Breast epithelium (tissue), 4 donors: ENCODE data around the gene SRPRB. TPM values are rescaled to one million over a fixed set of nuclear protein-coding genes. Genes with fewer than 3 reads are reported as not detected.

Experiments used
- DNase-seq, 2 donors: peaks; one replicate each; pipeline ENCODE4 v3.0.0-alpha.2; 2019; ENCODE audit warnings: low spot score in 2 of 2
- H3K27ac ChIP-seq, 2 donors: fragments of 200-600 bp; sonication (generic) in 1 of 2; one replicate each; pipeline ENCODE4 v1.5.1; 2016 to 2019; ENCODE audit warnings: mild to moderate bottlenecking in 1 of 2
- H3K27me3 ChIP-seq, 2 donors: fragments of 200-600 bp; sonication (generic) in 1 of 2; one replicate each; pipeline versions ENCODE4 v1.5.1 to v1.6.0; 2017 to 2019; ENCODE audit warnings: control low read depth in 1 of 2, mild to moderate bottlenecking in 1 of 2
- H3K36me3 ChIP-seq: fragments of 200-600 bp; one replicate; pipeline ENCODE4 v1.5.1; 2019
- H3K4me1 ChIP-seq, 2 donors: fragments of 200-600 bp; sonication (generic); one replicate each; pipeline ENCODE4 v1.5.1; 2016 to 2019; ENCODE audit warnings: control low read depth in 1 of 2
- H3K4me3 ChIP-seq, 3 donors: fragments of 200-600 bp; sonication (generic); 1 replicate in 2 of 3; 2 replicates in 1 of 3; pipeline ENCODE4 v1.5.1; 2016 to 2019; ENCODE audit warnings: mild to moderate bottlenecking in 3 of 3, moderate library complexity in 2 of 3
- H3K9me3 ChIP-seq, 2 donors: fragments of 200-600 bp; sonication (generic) in 1 of 2; one replicate each; pipeline ENCODE4 v1.5.1; 2016 to 2019; ENCODE audit warnings: control low read depth in 1 of 2
- POLR2A ChIP-seq: fragments of 450-650 bp; IDR thresholded peaks from one replicate; pipeline ENCODE4 v1.6.1; 2016; ENCODE audit warnings: antibody characterized with exemption, mild to moderate bottlenecking, moderate library complexity
- POLR2AphosphoS5 ChIP-seq, 3 donors: sonication (generic); formaldehyde crosslinking; IDR thresholded peaks; one replicate each; pipeline ENCODE4 v1.6.1; 2017; ENCODE audit warnings: antibody characterized with exemption in 3 of 3
- intact Hi-C: fragments of 100-400 bp; cut with DNase I; formaldehyde crosslinking; loops from one replicate; pipeline ENCODE4 v1.15.1; 2023; ENCODE audit warnings: low total_unique reads
- total RNA-seq, 3 donors: library from RNA; depleted of rRNA; stranded (reverse); fragments of >200 nt; gene quantifications; one replicate each; pipeline ENCODE4 v1.1.0, GENCODE V29; 2016
- TF ChIP-seq, protein P1 (sequence below), 3 donors: fragments of 450-650 bp; IDR thresholded peaks; one replicate each; pipeline ENCODE4 v1.5.1; 2016 to 2017; ENCODE audit warnings: antibody characterized with exemption in 3 of 3, mild to moderate bottlenecking in 3 of 3, moderate library complexity in 3 of 3

The SRPRB gene
- total RNA-seq, 3 donors from 2014 or later, result 17.1 to 35.1 (median 28.4) TPM

DNA sequence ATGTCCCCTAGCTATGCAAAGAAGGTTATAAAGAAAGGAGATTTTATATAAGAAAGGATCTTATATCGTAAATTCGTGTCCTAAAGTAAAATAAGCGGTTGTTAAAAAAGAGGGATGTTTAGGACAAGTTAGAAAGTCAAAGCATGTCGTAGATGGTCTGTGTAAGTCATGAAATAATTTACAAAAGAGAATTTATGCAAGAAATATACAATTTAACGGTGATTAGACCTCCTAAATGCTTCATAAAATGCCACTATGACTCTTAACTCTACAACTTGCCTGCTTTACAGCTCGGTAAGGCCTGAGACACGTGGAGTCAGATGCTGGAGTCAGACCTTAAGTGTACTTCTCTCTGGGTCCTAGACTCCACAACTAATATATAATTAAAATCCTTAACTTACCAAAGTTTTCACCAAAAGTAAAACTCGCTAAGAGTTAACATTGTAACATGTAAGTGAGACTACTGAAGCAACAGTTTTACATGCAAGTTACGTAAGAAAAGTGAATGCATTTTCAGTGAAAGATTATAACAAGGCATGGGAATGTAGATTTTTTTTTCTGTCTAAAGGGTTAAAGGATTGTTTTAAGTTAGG, 13.3 kb upstream of the SRPRB start:
- intact Hi-C loops, result no loop called here
- H3K27ac ChIP-seq, result no peak overlapping the region
- TF ChIP-seq POLR2A, result no peak
- TF ChIP-seq, protein P1, sequence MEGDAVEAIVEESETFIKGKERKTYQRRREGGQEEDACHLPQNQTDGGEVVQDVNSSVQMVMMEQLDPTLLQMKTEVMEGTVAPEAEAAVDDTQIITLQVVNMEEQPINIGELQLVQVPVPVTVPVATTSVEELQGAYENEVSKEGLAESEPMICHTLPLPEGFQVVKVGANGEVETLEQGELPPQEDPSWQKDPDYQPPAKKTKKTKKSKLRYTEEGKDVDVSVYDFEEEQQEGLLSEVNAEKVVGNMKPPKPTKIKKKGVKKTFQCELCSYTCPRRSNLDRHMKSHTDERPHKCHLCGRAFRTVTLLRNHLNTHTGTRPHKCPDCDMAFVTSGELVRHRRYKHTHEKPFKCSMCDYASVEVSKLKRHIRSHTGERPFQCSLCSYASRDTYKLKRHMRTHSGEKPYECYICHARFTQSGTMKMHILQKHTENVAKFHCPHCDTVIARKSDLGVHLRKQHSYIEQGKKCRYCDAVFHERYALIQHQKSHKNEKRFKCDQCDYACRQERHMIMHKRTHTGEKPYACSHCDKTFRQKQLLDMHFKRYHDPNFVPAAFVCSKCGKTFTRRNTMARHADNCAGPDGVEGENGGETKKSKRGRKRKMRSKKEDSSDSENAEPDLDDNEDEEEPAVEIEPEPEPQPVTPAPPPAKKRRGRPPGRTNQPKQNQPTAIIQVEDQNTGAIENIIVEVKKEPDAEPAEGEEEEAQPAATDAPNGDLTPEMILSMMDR (IDR thresholded peaks at IDR 0.05), result no peak
- TF ChIP-seq POLR2AphosphoS5 (IDR thresholded peaks at IDR 0.05), result no peak
- H3K36me3 ChIP-seq, result no peaks in the 10 kb centered on the region
- H3K4me1 ChIP-seq, result no peaks in the 10 kb centered on the region
- no peaks in the 10 kb centered on the region for H3K27me3 ChIP-seq
- H3K4me3 ChIP-seq, result no peak overlapping the region
- peaks cover 0 to 17% of the 10 kb centered on the region in 2 donors for H3K9me3 ChIP-seq
- DNase-seq, result no peak

DNA sequence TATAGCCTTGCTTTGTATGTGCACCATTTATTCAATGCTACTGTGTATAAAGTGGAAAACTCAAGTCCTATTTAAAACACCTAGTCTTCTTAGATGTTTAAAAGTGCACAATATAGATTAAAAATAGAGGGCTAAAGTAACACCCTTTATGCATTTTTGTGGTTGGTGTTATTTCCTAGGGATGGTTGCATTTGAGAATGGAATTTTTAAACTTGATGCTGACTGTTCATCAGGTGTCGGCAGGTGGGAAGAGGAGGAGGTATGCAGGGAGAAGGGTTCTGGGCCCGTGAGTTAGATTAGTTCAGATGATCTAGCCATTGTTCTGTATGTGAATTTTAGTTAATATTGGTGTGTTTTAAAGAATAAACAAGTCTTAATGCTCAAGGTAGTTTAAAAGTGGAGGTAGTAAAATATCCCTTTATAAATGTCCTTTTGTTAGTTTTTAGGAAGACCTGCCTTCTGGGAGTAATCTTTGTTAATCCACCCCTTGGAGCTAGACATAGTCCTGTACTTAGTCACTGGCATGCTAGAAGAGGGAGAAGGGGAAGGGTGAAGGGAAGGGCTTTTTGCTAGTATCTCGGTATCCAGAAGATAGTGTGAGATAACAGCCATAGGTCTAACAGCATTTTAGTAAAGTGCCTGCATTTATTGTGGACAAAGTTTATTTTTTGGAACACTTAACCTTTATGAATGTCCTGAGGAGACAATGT, 8.1 kb upstream of the SRPRB start:
- Histone ChIP-seq H3K27ac (no peak overlapping the region), H3K27me3 (no peaks in the 10 kb centered on the region), H3K9me3 (peaks cover 0 to 6% of the 10 kb centered on the region in 2 donors), H3K36me3 (no peaks in the 10 kb centered on the region), H3K4me1 (no peaks in the 10 kb centered on the region), H3K4me3 (no peak overlapping the region)
- intact Hi-C loops, result no loop called here
- TF ChIP-seq POLR2AphosphoS5 (IDR thresholded peaks at IDR 0.05), result no peak
- TF ChIP-seq POLR2A, result no peak
- TF ChIP-seq, protein P1 (IDR thresholded peaks at IDR 0.05), result no peak
- DNase-seq, result no peak

DNA sequence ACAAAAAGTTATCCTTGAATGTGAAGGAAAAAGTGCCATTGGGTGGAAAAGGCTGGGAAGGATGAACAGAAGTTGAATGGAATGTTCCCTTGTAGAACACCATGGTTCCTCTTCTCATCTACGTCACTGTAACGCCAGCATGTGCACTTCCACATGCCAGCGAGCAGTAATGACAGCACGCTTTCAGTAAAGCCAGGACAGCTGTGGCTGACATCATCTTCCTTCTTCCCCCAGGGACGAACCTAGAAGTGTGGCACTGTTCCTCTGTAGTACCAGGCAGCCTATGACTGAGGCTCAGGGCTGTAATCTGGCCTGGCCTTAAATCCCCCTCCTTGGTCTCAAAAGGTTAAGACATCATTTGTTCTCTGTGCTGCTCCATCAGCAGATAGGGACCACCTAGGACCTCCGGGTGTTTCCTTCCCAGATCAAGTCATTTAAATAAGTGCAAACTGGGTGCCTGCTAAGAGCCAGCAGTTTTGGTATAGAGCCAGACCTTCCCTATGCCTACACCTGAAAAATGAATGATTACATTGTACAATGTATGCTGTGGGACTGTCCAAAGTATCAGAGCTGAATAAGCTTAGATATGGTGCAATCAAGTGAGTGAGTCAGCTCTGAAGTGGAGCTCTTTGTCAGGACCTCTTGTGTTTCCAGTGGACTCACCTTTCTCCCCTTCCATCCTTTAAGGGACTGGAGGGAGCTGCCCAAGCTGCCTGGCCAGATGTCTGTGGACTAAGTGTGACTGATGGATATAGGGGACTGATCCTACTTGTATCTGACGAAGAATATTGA, 5.6 kb upstream of the SRPRB start:
- Histone ChIP-seq H3K4me1 (no peaks in the 10 kb centered on the region), H3K9me3 (no peaks in the 10 kb centered on the region), H3K27ac (no peak overlapping the region), H3K4me3 (no peak overlapping the region), H3K36me3 (no peaks in the 10 kb centered on the region), H3K27me3 (no peaks in the 10 kb centered on the region)
- TF ChIP-seq POLR2A, result no peak
- TF ChIP-seq, protein P1 (IDR thresholded peaks at IDR 0.05), result no peak
- no peak for TF ChIP-seq POLR2AphosphoS5 (IDR thresholded peaks at IDR 0.05)
- intact Hi-C loops, result no loop called here
- DNase-seq, result no peak

DNA sequence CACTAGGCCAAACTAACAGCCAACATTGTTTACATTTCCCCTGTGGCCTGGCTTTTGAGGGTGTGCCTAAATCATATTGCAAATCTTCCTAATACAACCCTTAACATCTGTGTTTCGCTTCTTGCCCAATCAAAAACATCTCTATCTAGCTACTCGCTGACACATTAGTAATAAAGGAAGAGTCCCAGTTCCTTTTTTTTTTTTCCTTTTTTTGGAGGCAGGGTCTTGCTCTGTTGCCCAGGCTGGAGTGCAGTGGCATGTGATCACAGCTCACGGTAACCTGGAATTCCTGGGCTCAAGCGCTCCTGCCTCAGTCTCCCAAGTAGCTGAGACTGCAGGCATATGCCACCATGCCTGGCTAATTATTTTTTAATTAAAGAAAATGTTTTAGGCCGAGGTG, 2.1 kb upstream of the SRPRB start:
- intact Hi-C loops, result no loop called here
- Histone ChIP-seq H3K9me3 (no peaks in the 10 kb centered on the region), H3K4me1 (peaks cover 0 to 6% of the 10 kb centered on the region in 2 donors), H3K36me3 (no peaks in the 10 kb centered on the region), H3K4me3 (no peak overlapping the region), H3K27ac (no peak overlapping the region), H3K27me3 (no peaks in the 10 kb centered on the region)
- no peak for DNase-seq
- no peak for TF ChIP-seq POLR2AphosphoS5 (IDR thresholded peaks at IDR 0.05)
- TF ChIP-seq POLR2A, result no peak
- TF ChIP-seq, protein P1 (IDR thresholded peaks at IDR 0.05), result no peak

DNA sequence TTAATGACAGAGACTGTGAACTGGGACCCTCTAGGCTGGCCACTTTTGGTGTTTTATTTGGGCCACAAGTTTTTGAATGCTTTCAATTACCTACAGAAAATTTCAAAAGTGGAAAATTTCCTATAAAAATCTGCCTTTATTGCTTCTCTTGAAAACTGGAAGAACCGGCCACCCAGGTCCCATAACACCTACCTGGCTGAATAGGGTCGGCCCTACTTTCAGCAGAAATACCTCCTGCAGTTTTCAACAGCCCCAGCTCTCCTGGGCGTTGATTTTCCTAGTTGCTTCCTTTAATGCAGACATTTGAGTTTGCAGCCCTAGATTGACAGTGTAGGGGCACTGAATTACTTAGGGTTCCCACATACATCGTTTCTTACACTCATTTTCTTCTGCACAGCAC, 719 bp upstream of the SRPRB start:
- TF ChIP-seq, protein P1 (IDR thresholded peaks at IDR 0.05), result no peak
- TF ChIP-seq POLR2A, result no peak
- no peak for TF ChIP-seq POLR2AphosphoS5 (IDR thresholded peaks at IDR 0.05)
- Histone ChIP-seq H3K9me3 (no peaks in the 10 kb centered on the region), H3K36me3 (no peaks in the 10 kb centered on the region), H3K4me1 (peaks cover 0 to 6% of the 10 kb centered on the region in 2 donors), H3K27me3 (no peaks in the 10 kb centered on the region), H3K4me3 (peak overlapping the region in 2 of 3 donors; percentile 78 to 90), H3K27ac (no peak overlapping the region)
- intact Hi-C loops, result no loop called here
- no peak for DNase-seq
